Measurements from ENCODE around the gene SEMA5A. TPM values are rescaled to one million over a fixed set of nuclear protein-coding genes. Genes with fewer than 3 reads are reported as not detected.

The SEMA5A gene
- total and polyA plus RNA-seq, 2 of the 8 experiments (the other 6 are each of a cell fraction or from before 2014, with no cell fraction given): 5.3 to 8.9 TPM

- no peak overlapping the region for H3K4me3 ChIP-seq (ENCODE audit: extremely low read depth in 1 of 4, insufficient read depth in 2 of 4, low read depth in 3 of 4, low read length in 4 of 4)
- no peak for FAIRE-seq
- H3K4ac ChIP-seq (replicated peaks; ENCODE audit: insufficient read length, low read depth, low read length): no peak overlapping the region
- H3K79me1 ChIP-seq (ENCODE audit: low read depth, low read length): no peaks in the 10 kb centered on the region
- H2BK20ac ChIP-seq (ENCODE audit: low read length): no peak overlapping the region
- H3K9ac ChIP-seq (replicated peaks in 1 of 4; ENCODE audit: extremely low read depth in 1 of 4, low read depth in 3 of 4, low read length in 3 of 4): no peak overlapping the region
- H2BK12ac ChIP-seq (ENCODE audit: low read depth, low read length): no peak overlapping the region
- H3K14ac ChIP-seq (ENCODE audit: insufficient read length): no peak overlapping the region
- no peak overlapping the region for H3K4me2 ChIP-seq (ENCODE audit: insufficient read depth in 1 of 2, low read depth in 2 of 2, low read length in 2 of 2)
- no peak overlapping the region for H4K5ac ChIP-seq (ENCODE audit: insufficient read length, low read depth, low read length)
- no peaks in the 10 kb centered on the region for H3K23me2 ChIP-seq (ENCODE audit: low read depth, low read length)
- no peak overlapping the region for H3K18ac ChIP-seq (ENCODE audit: extremely low read depth, low read length)
- H3K4me1 ChIP-seq (replicated peaks in 1 of 4; ENCODE audit: control insufficient read depth in 3 of 4, insufficient read depth in 4 of 4, low read length in 3 of 4): no peaks in the 10 kb centered on the region; a peak in 1 of 7 replicates
- H2BK120ac ChIP-seq (replicated peaks; ENCODE audit: low read depth, low read length): no peak overlapping the region
- no peaks in the 10 kb centered on the region for H3K9me3 ChIP-seq (ENCODE audit: insufficient read depth in 2 of 2, low read depth in 1 of 2, low read length in 1 of 2)
- H4K91ac ChIP-seq (replicated peaks; ENCODE audit: insufficient read length, low read length): no peak overlapping the region
- no peaks in the 10 kb centered on the region for H4K20me1 ChIP-seq (replicated peaks in 1 of 2; ENCODE audit: control insufficient read depth in 1 of 2, insufficient read depth in 2 of 2, low read length in 2 of 2)
- H2AK5ac ChIP-seq (ENCODE audit: low read depth, low read length): no peak overlapping the region
- no peak overlapping the region for H4K8ac ChIP-seq (ENCODE audit: extremely low read depth, insufficient read depth, low read length)
- no peak overlapping the region for H2AFZ ChIP-seq (ENCODE audit: low read length)
- 80% methylated on average over 7 of the region's 7 CpGs; no CpG with 5 or more reads in 1 of the 2 experiments for WGBS, 2 experiments (ENCODE audit: extremely low coverage in 1 of 2, insufficient coverage in 1 of 2, insufficient read length in 1 of 2, insufficient replicate concordance in 2 of 2, low coverage in 1 of 2, low lambda C conversion rate in 2 of 2, missing lambda C conversion rate in 1 of 2)
- no peaks in the 10 kb centered on the region for H3K79me2 ChIP-seq (ENCODE audit: control insufficient read depth in 1 of 2, insufficient read depth in 2 of 2, low read length in 2 of 2)
- H3K23ac ChIP-seq (ENCODE audit: insufficient read length): no peak overlapping the region
- no peak overlapping the region for H3K56ac ChIP-seq (replicated peaks; ENCODE audit: insufficient read length, low read depth, low read length)
- no peak for DNase-seq (ENCODE audit: low read depth in 1 of 2, low spot score in 2 of 2)
- H2BK5ac ChIP-seq (ENCODE audit: low read depth, low read length): no peak overlapping the region
- no peak overlapping the region for H3K27ac ChIP-seq (ENCODE audit: low read depth, low read length)
- no peaks in the 10 kb centered on the region for H3K27me3 ChIP-seq (replicated peaks in 1 of 4; ENCODE audit: control insufficient read depth in 3 of 4, extremely low read depth in 1 of 4, insufficient read depth in 3 of 4, low read length in 3 of 4)
- H2BK15ac ChIP-seq (ENCODE audit: low read length): no peak overlapping the region
- ChIA-PET POLR2A (ENCODE audit: partially characterized antibody) (no interaction called here), CTCF (ENCODE audit: partially characterized antibody) (interaction anchor here (0.6 to 0.7 kb wide), 2 partner anchors 11 to 152 kb away, joined by 3 to 7 read pairs; no protein-coding TSS in a partner anchor)
- no peaks in the 10 kb centered on the region for H3K36me3 ChIP-seq (ENCODE audit: control insufficient read depth in 2 of 4, insufficient read depth in 4 of 4, low read length in 3 of 4)
- TF ChIP-seq TAF7 (optimal IDR thresholded peaks at IDR 0.05; ENCODE audit: borderline replicate concordance, low read depth, low read length) (no peak), RNF2 (IDR thresholded peaks at IDR 0.05; ENCODE audit: borderline replicate concordance, low read depth, low read length, missing control alignments, poor library complexity, severe bottlenecking) (no peak), POLR2A (IDR thresholded peaks at IDR 0.05; ENCODE audit: control extremely low read depth in 1 of 2, low read depth in 2 of 2, low read length in 2 of 2) (no peak), RXRA (IDR thresholded peaks at IDR 0.05; ENCODE audit: insufficient read depth, low read depth, low read length) (no peak), TEAD4 (IDR thresholded peaks at IDR 0.05; ENCODE audit: low read depth, low read length) (no peak), ATF2 (IDR thresholded peaks at IDR 0.05; ENCODE audit: low read length) (no peak), SIN3A (conservative IDR thresholded peaks at IDR 0.05 in 1 of 2, IDR thresholded peaks at IDR 0.05 in 1 of 2; ENCODE audit: low read depth in 1 of 2, low read length in 2 of 2) (no peak), SIX5 (IDR thresholded peaks at IDR 0.05; ENCODE audit: low read depth, low read length) (no peak), FOSL1 (IDR thresholded peaks at IDR 0.05; ENCODE audit: insufficient read depth, low read depth, low read length) (no peak), ASH2L (IDR thresholded peaks at IDR 0.05; ENCODE audit: low read length) (no peak), CEBPB (IDR thresholded peaks at IDR 0.05; ENCODE audit: low read depth, low read length) (no peak)
Observed at GRCh38 chr5:9347541-9348295, 198.2 kb downstream of the SEMA5A start.

Data from H1 (cell line).